Measurements from ENCODE around the gene CHRNA10. TPM values are rescaled to one million over a fixed set of nuclear protein-coding genes. Genes with fewer than 3 reads are reported as not detected.

Gene CHRNA10
- polyA plus RNA-seq (2013, experiment 1 of 2) = 0.24 TPM
- 0.30 TPM for polyA plus RNA-seq (2013, experiment 2 of 2)

- Histone ChIP-seq H3K4me3 (ENCODE audit: low read length in 2 of 2) (no peak within 1 kb of the TSS), H2BK5ac (ENCODE audit: low read length) (no peak within 1 kb of the TSS), H3K27ac (replicated peaks; ENCODE audit: low read length) (no peak within 1 kb of the TSS), H2AFZ (ENCODE audit: low read length) (no peak within 1 kb of the TSS), H4K8ac (ENCODE audit: low read depth, low read length) (no peak within 1 kb of the TSS), H3K4me1 (ENCODE audit: control insufficient read depth in 2 of 2, insufficient read depth in 1 of 2, low read depth in 1 of 2, low read length in 2 of 2) (peaks cover 0 to 6% of the 10 kb centered on the region in 2 donors), H3K27me3 (ENCODE audit: control insufficient read depth in 3 of 3, insufficient read depth in 3 of 3, low read depth in 1 of 3, low read length in 3 of 3) (no peaks in the 10 kb centered on the region), H3K79me1 (ENCODE audit: low read depth, low read length) (no peaks in the 10 kb centered on the region), H2BK15ac (ENCODE audit: low read length) (no peak within 1 kb of the TSS), H3K23ac (ENCODE audit: low read depth, low read length, poor library complexity) (no peak within 1 kb of the TSS), H2BK120ac (ENCODE audit: low read depth, low read length) (no peak within 1 kb of the TSS), H3K18ac (ENCODE audit: low read length) (no peak within 1 kb of the TSS), H4K91ac (ENCODE audit: low read depth, low read length, poor library complexity) (no peak within 1 kb of the TSS), H3K9me3 (replicated peaks in 1 of 2; ENCODE audit: control insufficient read depth in 2 of 2, insufficient read depth in 1 of 2, low read depth in 1 of 2, low read length in 2 of 2) (no peaks in the 10 kb centered on the region), H2AK5ac (ENCODE audit: low read depth, low read length) (peak within 1 kb of the TSS; percentile 51), H3K14ac (ENCODE audit: low read length) (peak within 1 kb of the TSS; percentile 33), H3K4me2 (ENCODE audit: insufficient read depth, low read length, poor library complexity, severe bottlenecking) (no peak within 1 kb of the TSS), H3K36me3 (replicated peaks in 1 of 2; ENCODE audit: control insufficient read depth in 2 of 2, insufficient read depth in 2 of 2, low read length in 2 of 2) (peaks cover 35 to 93% of the 10 kb centered on the region in 2 donors), H3K9ac (ENCODE audit: low read depth, low read length, poor library complexity) (no peak within 1 kb of the TSS), H3K4ac (ENCODE audit: low read length) (no peak within 1 kb of the TSS), H2BK12ac (ENCODE audit: low read length) (no peak within 1 kb of the TSS)
- DNase-seq (ENCODE audit: low spot score) = no peak
- no CpG with 5 or more reads among the region's 9 CpGs for WGBS, 2 donors (ENCODE audit: extremely low coverage in 2 of 2, insufficient read length in 2 of 2, insufficient replicate concordance in 1 of 2)
Measured at GRCh38 chr11:3671334-3672254, at the start of gene CHRNA10. Gene CHRNA10, minus strand, starts transcription at chr11:3671384. Its CDS starts 72 bp downstream, at chr11:3671312.

- Histone ChIP-seq H2AK5ac (ENCODE audit: low read depth, low read length) (no peak overlapping the region), H3K9ac (ENCODE audit: low read depth, low read length, poor library complexity) (no peak overlapping the region), H2BK5ac (ENCODE audit: low read length) (no peak overlapping the region), H3K23ac (ENCODE audit: low read depth, low read length, poor library complexity) (no peak overlapping the region), H3K9me3 (replicated peaks in 1 of 2; ENCODE audit: control insufficient read depth in 2 of 2, insufficient read depth in 1 of 2, low read depth in 1 of 2, low read length in 2 of 2) (no peaks in the 10 kb centered on the region), H3K18ac (ENCODE audit: low read length) (no peak overlapping the region), H3K4me3 (ENCODE audit: low read length in 2 of 2) (no peak overlapping the region), H2BK15ac (ENCODE audit: low read length) (no peak overlapping the region), H3K4me1 (ENCODE audit: control insufficient read depth in 2 of 2, insufficient read depth in 1 of 2, low read depth in 1 of 2, low read length in 2 of 2) (no peaks in the 10 kb centered on the region), H3K4ac (ENCODE audit: low read length) (no peak overlapping the region), H3K27me3 (ENCODE audit: control insufficient read depth in 3 of 3, insufficient read depth in 3 of 3, low read depth in 1 of 3, low read length in 3 of 3) (no peaks in the 10 kb centered on the region), H4K8ac (ENCODE audit: low read depth, low read length) (no peak overlapping the region), H2BK120ac (ENCODE audit: low read depth, low read length) (no peak overlapping the region), H2BK12ac (ENCODE audit: low read length) (no peak overlapping the region), H3K4me2 (ENCODE audit: insufficient read depth, low read length, poor library complexity, severe bottlenecking) (no peak overlapping the region), H3K36me3 (replicated peaks in 1 of 2; ENCODE audit: control insufficient read depth in 2 of 2, insufficient read depth in 2 of 2, low read length in 2 of 2) (peaks cover 29 to 97% of the 10 kb centered on the region in 2 donors), H3K27ac (replicated peaks; ENCODE audit: low read length) (no peak overlapping the region), H3K79me1 (ENCODE audit: low read depth, low read length) (no peaks in the 10 kb centered on the region), H2AFZ (ENCODE audit: low read length) (no peak overlapping the region), H4K91ac (ENCODE audit: low read depth, low read length, poor library complexity) (no peak overlapping the region), H3K14ac (ENCODE audit: low read length) (no peak overlapping the region)
- no CpG with 5 or more reads among the region's 6 CpGs for WGBS, 2 donors (ENCODE audit: extremely low coverage in 2 of 2, insufficient read length in 2 of 2, insufficient replicate concordance in 1 of 2)
- no peak for DNase-seq (ENCODE audit: low spot score)
Measured at GRCh38 chr11:3712274-3712673, 41.1 kb upstream of the CHRNA10 start.

GRCh38 chr11:3710485-3711259 lies 39.5 kb upstream of the CHRNA10 start:
- peaks cover 29 to 97% of the 10 kb centered on the region in 2 donors for H3K36me3 ChIP-seq (replicated peaks in 1 of 2; ENCODE audit: control insufficient read depth in 2 of 2, insufficient read depth in 2 of 2, low read length in 2 of 2)
- H3K79me1 ChIP-seq (ENCODE audit: low read depth, low read length) = no peaks in the 10 kb centered on the region
- no peak overlapping the region for H2AFZ ChIP-seq (ENCODE audit: low read length)

GRCh38 chr11:3709977-3710376 lies 38.8 kb upstream of the CHRNA10 start:
- Histone ChIP-seq H3K18ac (ENCODE audit: low read length) (no peak overlapping the region), H2BK120ac (ENCODE audit: low read depth, low read length) (no peak overlapping the region), H2BK15ac (ENCODE audit: low read length) (no peak overlapping the region), H3K4me3 (ENCODE audit: low read length in 2 of 2) (no peak overlapping the region), H3K9ac (ENCODE audit: low read depth, low read length, poor library complexity) (no peak overlapping the region), H3K4ac (ENCODE audit: low read length) (no peak overlapping the region), H2BK12ac (ENCODE audit: low read length) (no peak overlapping the region), H4K8ac (ENCODE audit: low read depth, low read length) (no peak overlapping the region), H3K4me1 (ENCODE audit: control insufficient read depth in 2 of 2, insufficient read depth in 1 of 2, low read depth in 1 of 2, low read length in 2 of 2) (no peaks in the 10 kb centered on the region), H3K36me3 (replicated peaks in 1 of 2; ENCODE audit: control insufficient read depth in 2 of 2, insufficient read depth in 2 of 2, low read length in 2 of 2) (peaks cover 30 to 97% of the 10 kb centered on the region in 2 donors), H3K79me1 (ENCODE audit: low read depth, low read length) (no peaks in the 10 kb centered on the region), H2AFZ (ENCODE audit: low read length) (no peak overlapping the region), H3K23ac (ENCODE audit: low read depth, low read length, poor library complexity) (no peak overlapping the region), H3K27me3 (ENCODE audit: control insufficient read depth in 3 of 3, insufficient read depth in 3 of 3, low read depth in 1 of 3, low read length in 3 of 3) (no peaks in the 10 kb centered on the region), H4K91ac (ENCODE audit: low read depth, low read length, poor library complexity) (no peak overlapping the region), H2AK5ac (ENCODE audit: low read depth, low read length) (no peak overlapping the region), H3K4me2 (ENCODE audit: insufficient read depth, low read length, poor library complexity, severe bottlenecking) (no peak overlapping the region), H3K14ac (ENCODE audit: low read length) (no peak overlapping the region), H3K27ac (replicated peaks; ENCODE audit: low read length) (no peak overlapping the region), H3K9me3 (replicated peaks in 1 of 2; ENCODE audit: control insufficient read depth in 2 of 2, insufficient read depth in 1 of 2, low read depth in 1 of 2, low read length in 2 of 2) (no peaks in the 10 kb centered on the region), H2BK5ac (ENCODE audit: low read length) (no peak overlapping the region)
- WGBS, 2 donors (ENCODE audit: extremely low coverage in 2 of 2, insufficient read length in 2 of 2, insufficient replicate concordance in 1 of 2) = no CpG with 5 or more reads among the region's 1 CpG
- DNase-seq (ENCODE audit: low spot score) = no peak

More at GRCh38 chr11:3710485-3711259, 39.5 kb upstream of the CHRNA10 start:
- DNase-seq (ENCODE audit: low spot score) = no peak
- H3K27ac ChIP-seq (replicated peaks; ENCODE audit: low read length) = no peak overlapping the region
- H2BK5ac ChIP-seq (ENCODE audit: low read length) = no peak overlapping the region
- no peak overlapping the region for H3K9ac ChIP-seq (ENCODE audit: low read depth, low read length, poor library complexity)
- no peak overlapping the region for H3K4me3 ChIP-seq (ENCODE audit: low read length in 2 of 2)
- H2AK5ac ChIP-seq (ENCODE audit: low read depth, low read length) = no peak overlapping the region
- no peaks in the 10 kb centered on the region for H3K4me1 ChIP-seq (ENCODE audit: control insufficient read depth in 2 of 2, insufficient read depth in 1 of 2, low read depth in 1 of 2, low read length in 2 of 2)
- no peak overlapping the region for H2BK15ac ChIP-seq (ENCODE audit: low read length)
- no peak overlapping the region for H3K14ac ChIP-seq (ENCODE audit: low read length)
- no peak overlapping the region for H3K4ac ChIP-seq (ENCODE audit: low read length)
- no peak overlapping the region for H3K4me2 ChIP-seq (ENCODE audit: insufficient read depth, low read length, poor library complexity, severe bottlenecking)
- whole genome bisulfite sequencing, 2 donors (ENCODE audit: extremely low coverage in 2 of 2, insufficient read length in 2 of 2, insufficient replicate concordance in 1 of 2) = no CpG with 5 or more reads among the region's 4 CpGs
- no peak overlapping the region for H2BK120ac ChIP-seq (ENCODE audit: low read depth, low read length)
- no peak overlapping the region for H4K8ac ChIP-seq (ENCODE audit: low read depth, low read length)
- no peak overlapping the region for H3K23ac ChIP-seq (ENCODE audit: low read depth, low read length, poor library complexity)
- no peaks in the 10 kb centered on the region for H3K9me3 ChIP-seq (replicated peaks in 1 of 2; ENCODE audit: control insufficient read depth in 2 of 2, insufficient read depth in 1 of 2, low read depth in 1 of 2, low read length in 2 of 2)
- no peak overlapping the region for H4K91ac ChIP-seq (ENCODE audit: low read depth, low read length, poor library complexity)
- H3K18ac ChIP-seq (ENCODE audit: low read length) = no peak overlapping the region
- H3K27me3 ChIP-seq (ENCODE audit: control insufficient read depth in 3 of 3, insufficient read depth in 3 of 3, low read depth in 1 of 3, low read length in 3 of 3) = no peaks in the 10 kb centered on the region
- no peak overlapping the region for H2BK12ac ChIP-seq (ENCODE audit: low read length)
